ENCODE measurements around the gene CACNG6. TPM values are rescaled to one million over a fixed set of nuclear protein-coding genes. Genes with fewer than 3 reads are reported as not detected.

The CACNG6 gene
- total and polyA plus RNA-seq, 10 of the 15 experiments (the other 5 are each of a cell fraction or from before 2014, with no cell fraction given): 0.07 TPM; not detected in 9

- Histone ChIP-seq H3K79me2 (ENCODE audit: control insufficient read depth, insufficient read depth, low read length) (no peaks in the 10 kb centered on the region), H3K36me3 (ENCODE audit: control insufficient read depth in 2 of 2, insufficient read depth in 2 of 2, low read length in 1 of 2) (no peaks in the 10 kb centered on the region), H4K20me1 (ENCODE audit: control insufficient read depth, insufficient read depth) (no peaks in the 10 kb centered on the region), H3K4me2 (ENCODE audit: control insufficient read depth, insufficient read depth) (no peak overlapping the region), H3K27me3 (replicated peaks in 1 of 2; ENCODE audit: control insufficient read depth in 2 of 2, insufficient read depth in 2 of 2, low read length in 1 of 2) (no peaks in the 10 kb centered on the region), H3K27ac (ENCODE audit: control insufficient read depth, insufficient read depth) (no peak overlapping the region), H3K4me1 (ENCODE audit: control insufficient read depth, insufficient read depth, low read length) (no peaks in the 10 kb centered on the region), H3K4me3 (no peak overlapping the region), H2AFZ (ENCODE audit: control insufficient read depth, low read depth, low read length) (no peak overlapping the region), H3K9me3 (replicated peaks; ENCODE audit: control insufficient read depth, insufficient read depth, low read length) (no peaks in the 10 kb centered on the region; the same call in 2 of the 3 replicates), H3K9ac (ENCODE audit: control insufficient read depth, insufficient read depth, low read length) (no peak overlapping the region)
- WGBS (ENCODE audit: insufficient coverage, insufficient replicate concordance, low lambda C conversion rate, missing lambda C conversion rate): 3% methylated on average over 20 of the region's 32 CpGs
- no peak for ATAC-seq
- in situ Hi-C loops (cut with MboI): no loop called here
- intact Hi-C loops (cut with micrococcal nuclease; ENCODE audit: unreplicated experiment): no loop called here
- ChIA-PET SMC1A (ENCODE audit: uncharacterized antibody, unreplicated experiment) (no interaction called here), RAD21 (ENCODE audit: unreplicated experiment) (no interaction called here), POLR2A (no interaction called here), CTCF (no interaction called here)
- no peak for DNase-seq (ENCODE audit: low read depth, low spot score)
- no peak for FAIRE-seq
- BruUV-seq (replicated peaks): no TSS peak
- no peak for TF ChIP-seq NRF1 (conservative IDR thresholded peaks at IDR 0.05; ENCODE audit: low read depth, low read length)
- no peak for TF ChIP-seq ZNF592 (IDR thresholded peaks at IDR 0.05)
- TF ChIP-seq CHD2 (IDR thresholded peaks at IDR 0.05; ENCODE audit: borderline replicate concordance, low read depth, low read length): no peak
- no peak for TF ChIP-seq HDAC6 (IDR thresholded peaks at IDR 0.05; ENCODE audit: unreplicated experiment)
- TF ChIP-seq EP300 (IDR thresholded peaks at IDR 0.05; ENCODE audit: borderline replicate concordance in 1 of 2, control insufficient read depth in 1 of 2, low read depth in 2 of 2, low read length in 2 of 2): no peak
- TF ChIP-seq RBBP5 (conservative IDR thresholded peaks at IDR 0.05): no peak
- no peak for TF ChIP-seq CEBPB (IDR thresholded peaks at IDR 0.05; ENCODE audit: borderline replicate concordance in 1 of 2, low read depth in 2 of 2, low read length in 2 of 2)
- TF ChIP-seq NFIC (IDR thresholded peaks at IDR 0.05; ENCODE audit: low read depth, low read length): no peak
- no peak for TF ChIP-seq FOXM1 (IDR thresholded peaks at IDR 0.05; ENCODE audit: low read depth, low read length)
- no peak for TF ChIP-seq CEBPZ (IDR thresholded peaks at IDR 0.05; ENCODE audit: low read depth, low read length)
- no peak for TF ChIP-seq ATF2 (IDR thresholded peaks at IDR 0.05; ENCODE audit: low read length)
Measured at GRCh38 chr19:53961523-53962356, 29.7 kb upstream of the CACNG6 start.
